Fibroblast of mammary gland (primary cell): ENCODE measurements around the gene PNLIPRP1.
A peak's percentile ranks its signal among the peaks of the same experiment; 100 is the strongest.

Experiments
- DNase-seq: peaks from one replicate; pipeline ENCODE4 v3.0.0-alpha.2; 2010; ENCODE audit warnings: low read depth
- H3K4me3 ChIP-seq: 2 replicates; pipeline ENCODE4 v1.5.1; 2011; ENCODE audit warnings: low read depth, mild to moderate bottlenecking, low read length, moderate library complexity; ENCODE audit not compliant: control insufficient read depth
- TF ChIP-seq, protein P1 (sequence below): conservative IDR thresholded peaks from 2 replicates; pipeline ENCODE4 v1.5.1; 2011; ENCODE audit warnings: low read depth, low read length, inconsistent platforms; ENCODE audit not compliant: control insufficient read depth, insufficient read depth

PNLIPRP1 gene

DNA sequence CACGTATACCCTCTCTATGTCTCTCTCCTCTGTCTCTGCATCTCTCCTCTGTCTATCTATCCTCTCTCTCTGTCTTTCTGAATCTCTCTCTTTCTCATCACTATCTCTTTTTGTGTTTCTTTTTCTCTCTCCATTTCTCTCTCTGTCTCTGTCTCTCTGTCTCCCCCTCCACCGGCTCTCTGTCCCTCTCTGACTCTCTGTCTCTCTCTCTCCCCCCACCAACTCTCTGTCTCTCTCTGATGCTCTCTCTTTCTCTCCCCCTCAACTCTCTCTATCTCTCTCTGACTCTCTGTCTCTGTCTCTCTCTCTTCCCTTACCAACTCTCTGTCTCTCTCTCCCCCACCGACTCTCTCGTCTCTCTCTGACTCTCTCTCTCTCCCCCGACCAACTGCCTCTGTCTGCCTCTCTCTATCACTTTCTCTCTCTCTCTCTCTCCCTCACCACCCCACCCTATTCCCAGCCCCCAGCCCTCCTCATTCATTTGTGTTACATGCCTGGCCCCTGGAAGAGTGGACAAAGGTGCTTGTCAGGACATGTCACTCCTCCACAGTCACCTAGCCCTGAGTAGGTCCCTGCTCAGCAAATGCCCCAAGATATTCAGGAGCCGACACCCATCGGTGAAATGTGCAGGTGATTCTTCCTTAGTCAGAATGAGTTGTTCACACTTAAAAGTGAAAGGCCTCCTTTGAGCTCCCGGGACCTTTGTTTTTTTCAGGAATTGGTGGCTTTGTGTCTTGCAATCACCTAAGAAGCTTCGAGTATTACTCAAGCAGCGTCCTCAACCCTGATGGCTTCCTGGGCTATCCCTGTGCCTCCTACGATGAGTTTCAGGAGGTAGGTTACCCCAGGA is 43.6 kb downstream of the PNLIPRP1 start:
- DNase-seq: no peak
- TF ChIP-seq, protein P1, sequence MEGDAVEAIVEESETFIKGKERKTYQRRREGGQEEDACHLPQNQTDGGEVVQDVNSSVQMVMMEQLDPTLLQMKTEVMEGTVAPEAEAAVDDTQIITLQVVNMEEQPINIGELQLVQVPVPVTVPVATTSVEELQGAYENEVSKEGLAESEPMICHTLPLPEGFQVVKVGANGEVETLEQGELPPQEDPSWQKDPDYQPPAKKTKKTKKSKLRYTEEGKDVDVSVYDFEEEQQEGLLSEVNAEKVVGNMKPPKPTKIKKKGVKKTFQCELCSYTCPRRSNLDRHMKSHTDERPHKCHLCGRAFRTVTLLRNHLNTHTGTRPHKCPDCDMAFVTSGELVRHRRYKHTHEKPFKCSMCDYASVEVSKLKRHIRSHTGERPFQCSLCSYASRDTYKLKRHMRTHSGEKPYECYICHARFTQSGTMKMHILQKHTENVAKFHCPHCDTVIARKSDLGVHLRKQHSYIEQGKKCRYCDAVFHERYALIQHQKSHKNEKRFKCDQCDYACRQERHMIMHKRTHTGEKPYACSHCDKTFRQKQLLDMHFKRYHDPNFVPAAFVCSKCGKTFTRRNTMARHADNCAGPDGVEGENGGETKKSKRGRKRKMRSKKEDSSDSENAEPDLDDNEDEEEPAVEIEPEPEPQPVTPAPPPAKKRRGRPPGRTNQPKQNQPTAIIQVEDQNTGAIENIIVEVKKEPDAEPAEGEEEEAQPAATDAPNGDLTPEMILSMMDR: no peak
- H3K4me3 ChIP-seq: no peak overlapping the region

DNA sequence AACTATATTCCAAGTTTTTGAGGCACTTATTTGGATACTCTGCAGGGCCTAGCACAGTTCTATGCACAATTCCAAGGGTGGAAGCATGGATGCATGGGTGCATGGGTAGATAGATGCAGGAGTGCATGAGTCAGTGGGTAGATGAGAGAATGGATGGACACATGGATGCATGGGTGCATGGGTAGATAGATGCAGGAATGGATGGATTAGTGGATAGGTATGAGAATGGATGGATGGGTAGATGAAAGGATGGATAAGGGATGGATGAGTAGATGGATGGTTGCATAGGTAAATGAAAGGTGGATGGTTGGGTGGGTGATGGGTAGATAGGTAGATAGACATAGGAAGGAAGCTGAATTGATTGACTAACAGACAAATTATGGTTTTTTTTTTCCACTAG is 45.6 kb downstream of the PNLIPRP1 start:
- TF ChIP-seq, protein P1: no peak
- H3K4me3 ChIP-seq: no peak overlapping the region
- DNase-seq: no peak

GRCh38 chr10:116636976-116637375 is 46.2 kb downstream of the PNLIPRP1 start:
- H3K4me3 ChIP-seq: no peak overlapping the region
- TF ChIP-seq, protein P1: no peak
- no peak for DNase-seq

DNA sequence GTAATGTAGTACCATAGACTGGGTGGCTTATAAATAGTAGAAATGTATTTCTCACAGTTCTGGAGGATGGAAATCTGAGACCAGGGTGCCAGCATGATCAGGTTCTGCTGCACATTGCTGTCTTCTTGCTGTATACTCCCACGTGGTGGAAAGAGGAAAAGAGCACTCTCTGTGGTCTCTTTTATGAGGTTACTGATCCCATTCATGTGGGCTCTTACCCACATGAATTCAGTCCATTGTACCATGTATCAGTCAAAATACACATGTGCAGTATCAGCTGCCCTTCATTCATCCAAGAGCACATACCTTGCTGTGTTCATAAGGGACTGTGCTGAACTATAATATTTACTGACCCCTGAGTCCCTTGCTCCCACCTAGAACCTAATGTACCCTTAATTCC is 47.1 kb downstream of the PNLIPRP1 start:
- H3K4me3 ChIP-seq: no peak overlapping the region
- DNase-seq: no peak
- TF ChIP-seq, protein P1: no peak

- H3K4me3 ChIP-seq: no peak overlapping the region
Observed at GRCh38 chr10:116646502-116646901, 55.7 kb downstream of the PNLIPRP1 start.

GRCh38 chr10:116648903-116649302 is 58.1 kb downstream of the PNLIPRP1 start:
- TF ChIP-seq, protein P1: no peak
- no peak overlapping the region for H3K4me3 ChIP-seq
- no peak for DNase-seq

More at GRCh38 chr10:116646502-116646901, 55.7 kb downstream of the PNLIPRP1 start:
- no peak for DNase-seq
- TF ChIP-seq, protein P1: no peak

- peak; percentile 11 for DNase-seq
- TF ChIP-seq, protein P1: no peak
- H3K4me3 ChIP-seq: no peak overlapping the region
Observed at GRCh38 chr10:116653885-116654284, 63.1 kb downstream of the PNLIPRP1 start.
